ENCODE results near the gene MAPK9. TPM values are rescaled to one million over a fixed set of nuclear protein-coding genes. Genes with fewer than 3 reads are reported as not detected.

MAPK9 gene
- polyA plus RNA-seq, 3 donors = 9.7 to 19.6 (median 16.2) TPM

DNA sequence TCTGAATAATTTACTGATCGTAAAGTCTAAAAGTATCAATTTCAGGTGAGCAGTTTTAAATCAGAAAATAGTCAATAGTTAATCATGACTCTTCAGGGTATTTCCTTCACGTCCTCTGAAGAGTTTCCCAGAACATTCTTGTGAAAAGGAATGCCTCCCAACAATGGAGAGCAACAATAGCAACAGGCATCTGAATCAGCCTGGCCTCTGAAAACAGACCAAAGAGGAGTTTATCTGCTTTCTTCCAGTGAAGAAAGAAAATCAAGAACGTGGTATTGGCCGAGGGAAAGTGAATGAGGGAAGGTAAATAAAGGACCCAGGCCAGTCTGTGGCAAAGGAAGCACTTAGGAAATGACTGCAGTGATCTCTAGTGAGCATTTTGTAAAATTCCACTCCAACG, 56.8 kb downstream of the MAPK9 start:
- peaks cover 29 to 36% of the 10 kb centered on the region in 2 donors for H3K9me3 ChIP-seq (replicated peaks in 1 of 2; ENCODE audit: control insufficient read depth in 1 of 2, insufficient read depth in 1 of 2, low read length in 2 of 2)
- no peaks in the 10 kb centered on the region for H3K4me1 Mint-ChIP-seq
- peaks cover 41 to 86% of the 10 kb centered on the region in 2 donors for H3K36me3 ChIP-seq (replicated peaks in 1 of 2; ENCODE audit: control insufficient read depth in 1 of 2, insufficient read depth in 2 of 2, low read length in 2 of 2)
- 93% methylated on average over 3 of the region's 5 CpGs for WGBS (ENCODE audit: insufficient coverage)
- no peak overlapping the region for H3K4me3 Mint-ChIP-seq
- no peak overlapping the region for H3K4me2 ChIP-seq (replicated peaks; ENCODE audit: extremely low read depth, low read length, poor library complexity, severe bottlenecking)
- peaks cover 74 to 85% of the 10 kb centered on the region in 2 donors for H3K36me3 Mint-ChIP-seq
- no peaks in the 10 kb centered on the region for H3K79me2 ChIP-seq (ENCODE audit: insufficient read depth, low read length)
- no peak overlapping the region for H3K9ac ChIP-seq (ENCODE audit: insufficient read depth, low read length, poor library complexity, severe bottlenecking)
- H2AFZ ChIP-seq (ENCODE audit: insufficient read depth, low read depth, low read length, poor library complexity, severe bottlenecking) = no peak overlapping the region
- TF ChIP-seq, protein P1, sequence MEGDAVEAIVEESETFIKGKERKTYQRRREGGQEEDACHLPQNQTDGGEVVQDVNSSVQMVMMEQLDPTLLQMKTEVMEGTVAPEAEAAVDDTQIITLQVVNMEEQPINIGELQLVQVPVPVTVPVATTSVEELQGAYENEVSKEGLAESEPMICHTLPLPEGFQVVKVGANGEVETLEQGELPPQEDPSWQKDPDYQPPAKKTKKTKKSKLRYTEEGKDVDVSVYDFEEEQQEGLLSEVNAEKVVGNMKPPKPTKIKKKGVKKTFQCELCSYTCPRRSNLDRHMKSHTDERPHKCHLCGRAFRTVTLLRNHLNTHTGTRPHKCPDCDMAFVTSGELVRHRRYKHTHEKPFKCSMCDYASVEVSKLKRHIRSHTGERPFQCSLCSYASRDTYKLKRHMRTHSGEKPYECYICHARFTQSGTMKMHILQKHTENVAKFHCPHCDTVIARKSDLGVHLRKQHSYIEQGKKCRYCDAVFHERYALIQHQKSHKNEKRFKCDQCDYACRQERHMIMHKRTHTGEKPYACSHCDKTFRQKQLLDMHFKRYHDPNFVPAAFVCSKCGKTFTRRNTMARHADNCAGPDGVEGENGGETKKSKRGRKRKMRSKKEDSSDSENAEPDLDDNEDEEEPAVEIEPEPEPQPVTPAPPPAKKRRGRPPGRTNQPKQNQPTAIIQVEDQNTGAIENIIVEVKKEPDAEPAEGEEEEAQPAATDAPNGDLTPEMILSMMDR (IDR thresholded peaks at IDR 0.05) = no peak
- no peak overlapping the region for H3K27ac ChIP-seq (ENCODE audit: low read depth in 1 of 2, low read length in 2 of 2)
- intact Hi-C loops (cut with micrococcal nuclease) = no loop called here
- no peaks in the 10 kb centered on the region for H3K4me1 ChIP-seq (ENCODE audit: control insufficient read depth in 1 of 2, insufficient read depth in 2 of 2, low read length in 2 of 2)
- peaks cover 18 to 47% (median 31%) of the 10 kb centered on the region in 7 donors for H3K9me3 Mint-ChIP-seq
- no peaks in the 10 kb centered on the region for H3K27me3 ChIP-seq (ENCODE audit: control insufficient read depth in 2 of 2, insufficient read depth in 2 of 2, low read length in 2 of 2)
- no peaks in the 10 kb centered on the region for H3K27me3 Mint-ChIP-seq (ENCODE audit: low read depth in 3 of 3)
- H3K27ac Mint-ChIP-seq = no peak overlapping the region
- no peaks in the 10 kb centered on the region for H4K20me1 ChIP-seq (ENCODE audit: insufficient read depth, low read length)
- no peak for DNase-seq
- H3K4me3 ChIP-seq (replicated peaks in 1 of 3; ENCODE audit: low read depth in 2 of 3, low read length in 3 of 3) = no peak overlapping the region

GRCh38 chr5:180234271-180234670, 57.6 kb downstream of the MAPK9 start:
- Histone ChIP-seq H2AFZ (ENCODE audit: insufficient read depth, low read depth, low read length, poor library complexity, severe bottlenecking) (no peak overlapping the region), H4K20me1 (ENCODE audit: insufficient read depth, low read length) (no peaks in the 10 kb centered on the region), H3K79me2 (ENCODE audit: insufficient read depth, low read length) (no peaks in the 10 kb centered on the region), H3K9me3 (replicated peaks in 1 of 2; ENCODE audit: control insufficient read depth in 1 of 2, insufficient read depth in 1 of 2, low read length in 2 of 2) (peaks cover 23 to 44% of the 10 kb centered on the region in 2 donors), H3K4me3 (replicated peaks in 1 of 3; ENCODE audit: low read depth in 2 of 3, low read length in 3 of 3) (no peak overlapping the region), H3K9ac (ENCODE audit: insufficient read depth, low read length, poor library complexity, severe bottlenecking) (no peak overlapping the region), H3K27ac (ENCODE audit: low read depth in 1 of 2, low read length in 2 of 2) (no peak overlapping the region), H3K4me1 (ENCODE audit: control insufficient read depth in 1 of 2, insufficient read depth in 2 of 2, low read length in 2 of 2) (no peaks in the 10 kb centered on the region), H3K36me3 (replicated peaks in 1 of 2; ENCODE audit: control insufficient read depth in 1 of 2, insufficient read depth in 2 of 2, low read length in 2 of 2) (peaks cover 35 to 78% of the 10 kb centered on the region in 2 donors), H3K4me2 (replicated peaks; ENCODE audit: extremely low read depth, low read length, poor library complexity, severe bottlenecking) (no peak overlapping the region), H3K27me3 (ENCODE audit: control insufficient read depth in 2 of 2, insufficient read depth in 2 of 2, low read length in 2 of 2) (no peaks in the 10 kb centered on the region)
- intact Hi-C loops (cut with micrococcal nuclease) = no loop called here
- no peak for DNase-seq
- no peak overlapping the region for H3K4me3 Mint-ChIP-seq
- H3K27ac Mint-ChIP-seq = no peak overlapping the region
- no peaks in the 10 kb centered on the region for H3K27me3 Mint-ChIP-seq (ENCODE audit: low read depth in 3 of 3)
- 100% methylated on average over 1 of the region's 15 CpGs for WGBS (ENCODE audit: insufficient coverage)
- H3K9me3 Mint-ChIP-seq = peaks cover 22 to 51% (median 31%) of the 10 kb centered on the region in 7 donors
- TF ChIP-seq, protein P1 (IDR thresholded peaks at IDR 0.05) = no peak
- H3K36me3 Mint-ChIP-seq = peaks cover 68 to 77% of the 10 kb centered on the region in 2 donors
- H3K4me1 Mint-ChIP-seq = no peaks in the 10 kb centered on the region

Measured in CD14-positive monocyte (primary cell).